GM10248 (cell line): ENCODE data around the gene FADS1.

ENCODE experiments used
- CTCF ChIA-PET: fragments of 300-600 bp; sonication (Branson Sonifier 250); formaldehyde crosslinking; extraction: SDS; loops from one replicate; lab custom pipeline; 2021; ENCODE audit warnings: antibody characterized with exemption; lab: Yijun Ruan, JAX
- POLR2A ChIA-PET: fragments of 350-650 bp; sonication (Branson Sonifier 250); formaldehyde crosslinking; extraction: SDS; loops from one replicate; lab custom pipeline; 2020; ENCODE audit warnings: antibody characterized with exemption; lab: Yijun Ruan, JAX
- DNase-seq: peaks from one replicate; pipeline ENCODE4 v3.0.0; 2012; ENCODE audit errors: extremely low spot score
- TF ChIP-seq, protein P1 (sequence below): IDR thresholded peaks from 2 replicates; pipeline ENCODE4 v1.5.1; 2012; ENCODE audit warnings: mild to moderate bottlenecking, low read depth; ENCODE audit errors: extremely low read depth, missing control alignments, control extremely low read depth

The FADS1 gene

DNA sequence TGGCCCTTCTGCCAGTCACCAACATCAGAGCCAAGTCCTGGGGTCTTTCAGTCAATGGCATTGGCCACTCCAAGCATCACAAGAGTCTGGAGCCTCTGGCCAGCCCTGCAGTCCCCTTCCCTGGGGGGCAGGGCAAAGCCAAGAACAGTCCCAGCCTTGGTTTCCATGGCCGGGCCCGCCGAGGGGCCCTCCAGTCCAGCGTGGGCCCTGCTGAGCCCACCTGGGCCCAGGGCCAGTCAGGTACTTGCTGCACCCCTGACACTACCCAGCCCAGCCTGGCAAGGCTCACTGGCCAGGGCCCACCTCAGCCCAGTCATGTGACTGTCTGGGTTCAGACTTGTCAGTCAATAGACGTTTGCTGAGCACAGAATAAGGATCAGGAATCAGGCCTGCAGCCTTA lies 35.2 kb downstream of the FADS1 start:
- POLR2A ChIA-PET, result no interaction called here
- no peak for DNase-seq
- CTCF ChIA-PET, result interaction anchor here (1.0 to 5.1 kb wide), 7 partner anchors 8 to 300 kb away, joined by 3 to 31 read pairs (median 9); no protein-coding TSS in a partner anchor
- TF ChIP-seq, protein P1, sequence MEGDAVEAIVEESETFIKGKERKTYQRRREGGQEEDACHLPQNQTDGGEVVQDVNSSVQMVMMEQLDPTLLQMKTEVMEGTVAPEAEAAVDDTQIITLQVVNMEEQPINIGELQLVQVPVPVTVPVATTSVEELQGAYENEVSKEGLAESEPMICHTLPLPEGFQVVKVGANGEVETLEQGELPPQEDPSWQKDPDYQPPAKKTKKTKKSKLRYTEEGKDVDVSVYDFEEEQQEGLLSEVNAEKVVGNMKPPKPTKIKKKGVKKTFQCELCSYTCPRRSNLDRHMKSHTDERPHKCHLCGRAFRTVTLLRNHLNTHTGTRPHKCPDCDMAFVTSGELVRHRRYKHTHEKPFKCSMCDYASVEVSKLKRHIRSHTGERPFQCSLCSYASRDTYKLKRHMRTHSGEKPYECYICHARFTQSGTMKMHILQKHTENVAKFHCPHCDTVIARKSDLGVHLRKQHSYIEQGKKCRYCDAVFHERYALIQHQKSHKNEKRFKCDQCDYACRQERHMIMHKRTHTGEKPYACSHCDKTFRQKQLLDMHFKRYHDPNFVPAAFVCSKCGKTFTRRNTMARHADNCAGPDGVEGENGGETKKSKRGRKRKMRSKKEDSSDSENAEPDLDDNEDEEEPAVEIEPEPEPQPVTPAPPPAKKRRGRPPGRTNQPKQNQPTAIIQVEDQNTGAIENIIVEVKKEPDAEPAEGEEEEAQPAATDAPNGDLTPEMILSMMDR, result no peak

DNA sequence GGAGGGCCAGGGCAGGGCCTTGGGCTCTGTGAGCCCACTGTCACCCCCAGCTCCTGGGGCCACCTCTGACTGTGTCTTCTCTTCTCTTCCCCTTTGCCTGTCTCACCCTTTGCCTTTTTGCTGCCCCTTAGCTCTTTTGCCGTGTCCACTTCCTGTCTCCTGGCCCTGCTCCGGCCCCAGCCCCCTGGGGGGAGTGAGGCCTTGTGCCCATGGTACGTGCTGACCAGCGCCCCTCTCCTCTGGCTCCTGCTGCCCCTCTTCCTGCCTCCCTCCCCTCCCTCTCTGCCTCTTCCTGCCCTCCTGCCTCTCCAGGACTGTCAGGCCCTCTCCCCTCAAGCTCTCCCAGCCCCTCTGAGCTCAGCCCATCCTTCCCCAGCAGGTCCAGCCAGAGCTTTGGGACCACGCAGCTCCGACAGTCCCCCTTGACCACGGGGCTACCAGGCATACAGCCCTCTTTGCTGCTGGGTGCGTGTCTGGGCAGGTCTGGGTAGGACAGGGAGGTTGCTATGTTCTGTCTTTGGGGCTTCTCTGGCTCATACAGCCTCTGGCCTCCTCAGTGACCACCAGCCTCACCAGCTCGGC lies 36.1 kb downstream of the FADS1 start:
- DNase-seq, result no peak
- TF ChIP-seq, protein P1, result no peak
- ChIA-PET CTCF (interaction anchor here (1.0 to 5.1 kb wide), 7 partner anchors 9 to 301 kb away, joined by 3 to 31 read pairs (median 4); no protein-coding TSS in a partner anchor), POLR2A (interaction anchor here (0.5 to 0.7 kb wide), 2 partner anchors 12 to 21 kb away, joined by 4 to 5 read pairs; partner anchors contain the start of gene FEN1)

DNA sequence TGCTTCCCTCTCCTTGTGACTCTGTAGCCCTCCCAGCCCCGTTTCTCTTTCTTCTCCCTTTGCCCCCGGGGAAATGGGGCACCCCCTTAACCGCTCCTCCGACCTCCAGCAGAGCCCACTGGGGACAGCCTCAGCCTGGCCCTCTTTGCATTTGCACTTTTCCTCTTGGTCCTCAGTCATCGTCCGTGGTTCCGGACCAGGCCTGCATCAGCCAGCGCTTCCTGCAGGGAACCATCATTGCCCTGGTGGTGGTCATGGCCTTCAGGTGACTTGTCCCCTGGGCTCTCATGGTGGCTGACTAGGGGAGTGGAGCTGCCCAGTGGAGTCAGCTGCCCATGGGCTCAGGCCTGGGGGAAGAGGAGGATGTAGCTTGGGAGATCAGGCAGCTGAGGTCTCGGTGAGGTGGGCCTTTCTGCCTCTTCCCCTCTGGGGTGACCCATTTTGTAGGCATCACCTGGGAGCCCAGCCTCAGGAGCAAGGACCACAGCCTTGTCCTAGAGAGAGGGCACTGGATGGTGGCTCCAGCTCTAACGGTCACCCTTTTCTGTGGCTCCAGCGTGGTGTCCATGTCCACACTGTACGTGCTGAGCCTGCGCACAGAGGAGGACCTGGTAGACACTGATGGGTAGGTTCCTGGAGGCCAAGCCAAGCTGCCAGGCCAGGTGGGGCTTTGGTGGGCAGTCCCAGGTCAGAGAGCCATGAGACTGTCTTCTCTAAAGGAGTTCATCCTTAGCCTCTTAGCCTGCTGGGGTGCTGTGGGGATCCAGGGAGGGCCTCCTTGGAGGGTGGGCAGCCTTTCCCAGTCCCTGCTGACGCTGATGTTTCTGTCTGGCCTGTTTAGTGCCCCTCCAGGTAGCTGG lies 36.9 kb downstream of the FADS1 start:
- POLR2A ChIA-PET, result interaction anchor here (0.5 to 0.7 kb wide), 3 partner anchors 13 to 102 kb away, joined by 3 to 5 read pairs (median 4); partner anchors contain the start of gene FEN1
- no peak for DNase-seq
- TF ChIP-seq, protein P1, result no peak
- CTCF ChIA-PET, result interaction anchor here (1.5 to 5.1 kb wide), 6 partner anchors 10 to 32 kb away, joined by 4 to 31 read pairs (median 12); no protein-coding TSS in a partner anchor

DNA sequence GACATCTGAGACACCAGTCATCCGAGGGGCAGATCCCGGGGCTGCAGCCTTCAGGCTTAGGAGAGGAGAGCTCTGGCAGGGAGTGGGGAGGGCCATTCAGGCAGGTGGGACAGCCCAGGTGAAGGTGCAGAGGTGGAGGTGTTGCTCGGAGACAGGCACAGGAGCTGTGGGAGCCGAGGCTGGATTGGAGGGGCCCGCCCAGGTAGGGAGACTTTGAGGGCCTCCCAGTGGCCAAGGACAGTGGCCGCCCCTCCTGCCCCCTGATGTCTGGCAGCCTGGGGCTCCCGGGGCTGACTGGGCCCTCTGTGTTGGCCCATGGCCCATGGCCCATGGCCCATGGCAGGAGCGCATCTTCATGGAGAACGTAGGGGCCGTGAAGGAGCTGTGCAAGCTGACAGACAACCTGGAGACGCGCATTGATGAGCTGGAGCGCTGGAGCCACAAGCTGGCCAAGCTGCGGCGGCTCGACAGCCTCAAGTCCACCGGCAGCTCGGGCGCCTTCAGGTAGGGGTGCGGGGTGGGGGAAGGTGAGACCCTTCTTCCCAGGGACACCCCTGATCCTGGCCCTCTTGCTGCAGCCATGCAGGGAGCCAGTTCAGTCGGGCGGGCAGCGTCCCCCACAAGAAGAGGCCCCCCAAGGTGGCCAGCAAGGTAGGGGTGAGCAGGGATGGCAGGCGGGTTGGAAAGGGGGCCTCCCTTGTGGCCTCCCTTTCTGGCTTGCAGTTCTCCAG lies 37.7 kb downstream of the FADS1 start:
- TF ChIP-seq, protein P1, result no peak
- ChIA-PET POLR2A (no interaction called here), CTCF (interaction anchor here (1.5 to 5.1 kb wide), 5 partner anchors 11 to 31 kb away, joined by 4 to 31 read pairs (median 14); no protein-coding TSS in a partner anchor)
- no peak for DNase-seq

DNA sequence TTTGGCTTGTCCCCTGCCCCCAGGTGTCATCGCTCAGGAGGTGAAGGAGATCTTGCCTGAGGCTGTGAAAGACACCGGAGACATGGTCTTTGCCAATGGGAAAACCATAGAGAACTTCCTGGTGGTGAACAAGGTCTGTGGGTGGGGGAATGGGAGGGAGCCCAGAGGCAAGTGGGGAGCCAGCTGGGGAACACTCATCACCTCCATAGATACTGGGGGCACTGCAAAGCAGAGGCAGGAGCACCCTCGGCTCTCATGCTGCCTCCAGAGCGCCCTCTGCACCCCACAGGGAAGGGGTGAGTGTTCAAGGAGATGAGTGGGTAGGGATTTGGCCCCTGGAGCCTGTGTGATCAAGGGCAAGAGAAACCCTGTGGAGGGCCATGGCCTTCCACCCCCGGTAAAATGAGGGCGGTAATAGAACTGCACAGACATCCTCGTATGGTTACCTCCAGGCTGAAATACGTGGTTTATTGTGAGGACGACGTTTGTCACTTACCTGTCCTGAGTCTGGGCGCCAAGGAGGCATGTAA lies 38.4 kb downstream of the FADS1 start:
- no peak for DNase-seq
- TF ChIP-seq, protein P1, result no peak
- ChIA-PET POLR2A (no interaction called here), CTCF (interaction anchor here (0.8 to 5.1 kb wide), 4 partner anchors 12 to 30 kb away, joined by 3 to 31 read pairs (median 9); no protein-coding TSS in a partner anchor)
